Skin of body (tissue), 2 donors: ENCODE measurements around the gene CTNNBL1. TPM values are rescaled to one million over a fixed set of nuclear protein-coding genes. Genes with fewer than 3 reads are reported as not detected.

Experiments
- DNase-seq: peaks from one replicate; lab custom pipeline; 2025; lab: John Stamatoyannopoulos, UW
- total RNA-seq: library from RNA; depleted of rRNA; stranded (reverse); fragments of >200 nt; gene quantifications from one replicate; pipeline ENCODE4 v1.2.3, GENCODE V29; 2014

Gene CTNNBL1
- total RNA-seq, 1 donor from 2014 or later, result 25.7 TPM

GRCh38 chr20:37898233-37899104, 204.6 kb downstream of the CTNNBL1 start:
- DNase-seq, result no peak

- DNase-seq, result no peak
Observed at GRCh38 chr20:37899105-37900045, 205.5 kb downstream of the CTNNBL1 start.

- DNase-seq, result no peak
Observed at GRCh38 chr20:37901240-37901639, 207.4 kb downstream of the CTNNBL1 start.

GRCh38 chr20:37901654-37902503, 208.0 kb downstream of the CTNNBL1 start:
- DNase-seq, result no peak

- DNase-seq, result no peak
Observed at GRCh38 chr20:37902504-37903313, 208.9 kb downstream of the CTNNBL1 start, which contains the start of gene VSTM2L. VSTM2L (plus strand) TSS chr20:37903127; CDS start chr20:37903351, 224 bp downstream.

GRCh38 chr20:37903317-37904007, 209.6 kb downstream of the CTNNBL1 start:
- no peak for DNase-seq

GRCh38 chr20:37904008-37904642, 210.3 kb downstream of the CTNNBL1 start:
- no peak for DNase-seq

GRCh38 chr20:37904845-37905373, 211.1 kb downstream of the CTNNBL1 start:
- no peak for DNase-seq

- no peak for DNase-seq
Observed at GRCh38 chr20:37905671-37906613, 212.1 kb downstream of the CTNNBL1 start.

- no peak for DNase-seq
Observed at GRCh38 chr20:37907330-37907676, 213.5 kb downstream of the CTNNBL1 start.

- DNase-seq, result no peak
Observed at GRCh38 chr20:37907677-37908401, 214.0 kb downstream of the CTNNBL1 start.

- no peak for DNase-seq
Observed at GRCh38 chr20:37911261-37911660, 217.4 kb downstream of the CTNNBL1 start.

- DNase-seq, result peak; percentile 64
Observed at GRCh38 chr20:37911838-37912281, 218.0 kb downstream of the CTNNBL1 start.

- no peak for DNase-seq
Observed at GRCh38 chr20:37912874-37913273, 219.0 kb downstream of the CTNNBL1 start.

GRCh38 chr20:37913567-37914366, 219.9 kb downstream of the CTNNBL1 start:
- DNase-seq, result no peak

- no peak for DNase-seq
Observed at GRCh38 chr20:37914367-37914671, 220.5 kb downstream of the CTNNBL1 start.
